Body of pancreas (tissue), 4 donors: ENCODE measurements around the gene SHANK3. TPM values are rescaled to one million over a fixed set of nuclear protein-coding genes. Genes with fewer than 3 reads are reported as not detected.

Experiments
- ATAC-seq: fragments of 150-250 bp; one replicate; pipeline ENCODE4 v1.9.1; 2016
- DNase-seq, 4 donors: peaks; one replicate each; pipeline ENCODE4 v3.0.0-alpha.2; 2019
- H3K27ac ChIP-seq, 4 donors: fragments of 200-600 bp; sonication (generic); 1 replicate in 3 of 4; 2 replicates in 1 of 4; pipeline versions ENCODE4 v1.5.1 to v1.6.1; 2016 to 2019; ENCODE audit warnings: mild to moderate bottlenecking in 1 of 4, mixed read lengths in 1 of 4, moderate library complexity in 1 of 4
- H3K27me3 ChIP-seq, 2 donors: fragments of 200-600 bp; sonication (generic); one replicate each; pipeline ENCODE4 v1.6.0; 2016; ENCODE audit warnings: mild to moderate bottlenecking in 1 of 2
- H3K36me3 ChIP-seq, 2 donors: fragments of 200-600 bp; sonication (generic); replicated peaks in 1 of 2; 2 replicates each; pipeline ENCODE4 v1.5.1; 2016; ENCODE audit warnings: low read depth in 2 of 2; ENCODE audit not compliant: insufficient read depth in 1 of 2
- H3K4me1 ChIP-seq: fragments of 200-600 bp; sonication (generic); one replicate; pipeline ENCODE4 v1.6.0; 2016
- H3K4me3 ChIP-seq, 2 donors: fragments of 200-600 bp; sonication (generic); 1 replicate in 1 of 2; 2 replicates in 1 of 2; pipeline ENCODE4 v1.5.1; 2016 to 2019
- H3K9me3 ChIP-seq, 3 donors: fragments of 200-600 bp; sonication (generic); 1 replicate in 2 of 3; 2 replicates in 1 of 3; pipeline ENCODE4 v1.5.1; 2016
- POLR2A ChIP-seq, 3 donors: fragments of 450-650 bp; IDR thresholded peaks; one replicate each; pipeline ENCODE4 v1.6.1; 2016; ENCODE audit warnings: antibody characterized with exemption in 3 of 3, mild to moderate bottlenecking in 2 of 3
- WGBS, 2 donors: methylation state at CpG; one replicate each; pipeline ENCODE4 v1.1.5; 2017; 5-methylcytosine and 5-hydroxymethylcytosine counted together
- intact Hi-C: fragments of 100-400 bp; cut with DNase I; formaldehyde crosslinking; loops from one replicate; pipeline ENCODE4 v1.15.1; 2023
- total RNA-seq, 2 donors: library from RNA; depleted of rRNA; stranded (reverse); fragments of >200 nt; gene quantifications; one replicate each; pipeline ENCODE4 v1.1.0, GENCODE V29; 2016
- TF ChIP-seq, protein P1 (sequence below), 7 experiments: fragments of 450-650 bp in 4 of 7; fragments of 200-600 bp in 3 of 7; sonication (generic) in 3 of 7; IDR thresholded peaks; one replicate each; pipeline ENCODE4 v1.5.1; 2016 to 2019; ENCODE audit warnings: antibody characterized with exemption in 7 of 7

Gene SHANK3
- total RNA-seq, 2 donors from 2014 or later = 6.0 to 15.5 TPM

DNA sequence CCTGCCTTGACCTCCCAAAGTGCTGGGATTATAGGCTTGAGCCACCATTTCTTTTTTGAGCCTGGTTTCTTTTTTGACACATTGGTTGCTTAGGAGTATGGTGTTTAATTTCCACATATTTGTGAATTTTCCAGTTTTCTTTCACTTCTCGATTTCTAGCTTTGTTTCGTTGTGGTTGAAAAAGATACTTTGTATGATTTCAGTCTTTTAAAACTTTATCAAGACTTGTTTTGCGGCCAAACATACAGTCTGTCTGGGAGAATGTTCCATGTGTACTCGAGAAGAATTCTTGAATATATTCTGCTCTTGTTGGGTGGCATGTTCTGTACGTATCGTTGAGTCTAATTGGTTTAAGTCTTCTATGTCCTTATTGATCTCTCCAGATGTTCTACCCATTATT is 20.8 kb downstream of the SHANK3 start:
- 65 to 70% methylated on average over 6 of the region's 6 CpGs for WGBS, 2 donors

GRCh38 chr22:50694099-50694605 is 21.5 kb downstream of the SHANK3 start:
- no peak overlapping the region for H3K27ac ChIP-seq
- ATAC-seq (no peak), DNase-seq (no peak)
- TF ChIP-seq POLR2A (IDR thresholded peaks at IDR 0.05) = no peak
- TF ChIP-seq, protein P1, sequence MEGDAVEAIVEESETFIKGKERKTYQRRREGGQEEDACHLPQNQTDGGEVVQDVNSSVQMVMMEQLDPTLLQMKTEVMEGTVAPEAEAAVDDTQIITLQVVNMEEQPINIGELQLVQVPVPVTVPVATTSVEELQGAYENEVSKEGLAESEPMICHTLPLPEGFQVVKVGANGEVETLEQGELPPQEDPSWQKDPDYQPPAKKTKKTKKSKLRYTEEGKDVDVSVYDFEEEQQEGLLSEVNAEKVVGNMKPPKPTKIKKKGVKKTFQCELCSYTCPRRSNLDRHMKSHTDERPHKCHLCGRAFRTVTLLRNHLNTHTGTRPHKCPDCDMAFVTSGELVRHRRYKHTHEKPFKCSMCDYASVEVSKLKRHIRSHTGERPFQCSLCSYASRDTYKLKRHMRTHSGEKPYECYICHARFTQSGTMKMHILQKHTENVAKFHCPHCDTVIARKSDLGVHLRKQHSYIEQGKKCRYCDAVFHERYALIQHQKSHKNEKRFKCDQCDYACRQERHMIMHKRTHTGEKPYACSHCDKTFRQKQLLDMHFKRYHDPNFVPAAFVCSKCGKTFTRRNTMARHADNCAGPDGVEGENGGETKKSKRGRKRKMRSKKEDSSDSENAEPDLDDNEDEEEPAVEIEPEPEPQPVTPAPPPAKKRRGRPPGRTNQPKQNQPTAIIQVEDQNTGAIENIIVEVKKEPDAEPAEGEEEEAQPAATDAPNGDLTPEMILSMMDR (IDR thresholded peaks at IDR 0.05) = no peak
- no peaks in the 10 kb centered on the region for H3K9me3 ChIP-seq
- H3K27me3 ChIP-seq = no peaks in the 10 kb centered on the region
- H3K4me3 ChIP-seq = no peak overlapping the region
- H3K36me3 ChIP-seq = no peaks in the 10 kb centered on the region
- intact Hi-C loops = no loop called here
- peaks cover 13% of the 10 kb centered on the region for H3K4me1 ChIP-seq
- WGBS, 2 donors = 66 to 67% methylated on average over 3 of the region's 3 CpGs

More for the DNA sequence above, 20.8 kb downstream of the SHANK3 start:
- ATAC-seq = no peak
- no peaks in the 10 kb centered on the region for H3K9me3 ChIP-seq
- no peak overlapping the region for H3K4me3 ChIP-seq
- H3K36me3 ChIP-seq = no peaks in the 10 kb centered on the region
- DNase-seq = no peak
- no peak overlapping the region for H3K27ac ChIP-seq
- intact Hi-C loops = no loop called here
- peaks cover 13% of the 10 kb centered on the region for H3K4me1 ChIP-seq
- no peaks in the 10 kb centered on the region for H3K27me3 ChIP-seq
- no peak for TF ChIP-seq POLR2A (IDR thresholded peaks at IDR 0.05)
- TF ChIP-seq, protein P1 (IDR thresholded peaks at IDR 0.05) = no peak

DNA sequence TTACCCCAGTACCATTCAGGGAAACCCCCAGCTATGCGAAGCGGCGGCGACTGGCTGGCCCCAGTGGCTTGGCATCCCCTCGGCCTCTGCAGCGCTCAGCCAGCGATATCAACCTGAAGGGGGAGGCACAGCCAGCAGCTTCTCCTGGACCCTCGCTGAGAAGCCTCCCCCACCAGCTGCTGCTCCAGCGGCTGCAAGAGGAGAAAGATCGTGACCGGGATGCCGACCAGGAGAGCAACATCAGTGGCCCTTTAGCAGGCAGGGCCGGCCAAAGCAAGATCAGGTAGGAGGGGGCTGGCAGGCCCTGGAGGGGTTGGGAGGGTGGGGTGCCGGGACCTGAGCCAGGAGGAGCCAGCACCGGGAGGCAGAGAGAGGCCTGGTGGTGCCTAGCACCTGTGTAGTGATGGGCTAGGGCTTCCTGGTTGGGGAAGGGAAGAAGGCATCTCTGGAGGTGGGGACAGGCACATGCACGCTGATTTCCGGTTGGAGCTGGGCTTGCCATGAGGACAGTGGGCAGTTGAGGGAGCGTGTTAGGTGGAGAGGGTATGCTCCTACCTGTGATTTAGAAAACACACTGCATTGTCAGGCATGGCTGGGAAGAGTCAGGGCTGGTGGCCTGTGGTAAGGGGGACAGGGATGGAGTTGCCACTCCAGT is 22.3 kb downstream of the SHANK3 start:
- Histone ChIP-seq H3K4me1 (peaks cover 13% of the 10 kb centered on the region), H3K27ac (no peak overlapping the region), H3K4me3 (no peak overlapping the region), H3K27me3 (no peaks in the 10 kb centered on the region), H3K9me3 (no peaks in the 10 kb centered on the region), H3K36me3 (no peaks in the 10 kb centered on the region)
- intact Hi-C loops = no loop called here
- WGBS, 2 donors = 71 to 84% methylated on average over 8 to 18 of the region's 18 CpGs
- ATAC-seq = no peak
- DNase-seq = peak in 1 of 4 donors; percentile 3
- TF ChIP-seq POLR2A (IDR thresholded peaks at IDR 0.05) = no peak

DNA sequence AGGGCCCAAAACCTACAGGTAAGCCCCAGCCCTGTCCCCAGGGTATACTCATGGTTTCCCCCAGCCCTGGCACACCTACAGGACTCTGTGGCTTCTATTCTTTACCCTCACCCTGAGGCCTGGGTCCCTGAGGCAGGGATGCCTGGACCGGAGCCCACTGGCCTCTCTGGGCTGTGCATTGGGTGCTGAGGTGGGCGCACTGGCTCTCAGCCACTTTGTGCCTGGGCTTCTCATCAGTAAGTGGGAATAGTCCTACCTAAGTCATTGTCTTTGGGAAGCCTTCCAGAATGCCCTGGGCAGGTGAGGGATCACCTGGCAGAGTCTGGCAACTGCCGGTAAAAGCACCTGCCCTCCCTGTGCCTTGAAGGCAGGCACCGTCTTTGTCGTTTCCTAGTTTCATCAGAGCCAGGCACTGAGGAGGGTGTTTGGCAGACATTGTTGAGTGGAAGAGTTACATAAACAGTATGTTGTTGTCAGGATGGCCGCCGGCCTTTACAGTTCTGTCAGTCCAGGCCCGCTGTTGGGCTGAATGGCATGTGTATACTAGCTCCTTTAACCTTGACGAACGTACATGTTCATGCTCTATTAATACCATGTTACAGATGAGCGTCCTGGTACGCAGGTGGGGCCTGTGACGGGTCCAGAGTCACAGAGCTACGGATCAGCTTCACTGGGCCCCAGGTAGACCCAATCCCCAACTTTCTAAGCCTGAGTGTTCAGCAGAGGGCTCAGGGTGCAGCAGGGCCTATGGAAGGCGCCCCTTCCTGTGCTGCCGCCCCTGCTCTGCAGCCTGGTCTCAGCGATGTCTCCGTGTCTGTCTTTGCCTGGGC is 23.0 kb downstream of the SHANK3 start:
- TF ChIP-seq, protein P1 (IDR thresholded peaks at IDR 0.05) = no peak
- no peak for TF ChIP-seq POLR2A (IDR thresholded peaks at IDR 0.05)
- ATAC-seq (no peak), DNase-seq (peak in 2 of 4 donors; percentile 3 to 11)
- no peak overlapping the region for H3K4me3 ChIP-seq
- intact Hi-C loops = no loop called here
- WGBS, 2 donors = 88 to 94% methylated on average over 9 to 18 of the region's 18 CpGs
- no peaks in the 10 kb centered on the region for H3K9me3 ChIP-seq
- no peak overlapping the region for H3K27ac ChIP-seq
- peaks cover 13% of the 10 kb centered on the region for H3K4me1 ChIP-seq
- H3K36me3 ChIP-seq = no peaks in the 10 kb centered on the region
- no peaks in the 10 kb centered on the region for H3K27me3 ChIP-seq

DNA sequence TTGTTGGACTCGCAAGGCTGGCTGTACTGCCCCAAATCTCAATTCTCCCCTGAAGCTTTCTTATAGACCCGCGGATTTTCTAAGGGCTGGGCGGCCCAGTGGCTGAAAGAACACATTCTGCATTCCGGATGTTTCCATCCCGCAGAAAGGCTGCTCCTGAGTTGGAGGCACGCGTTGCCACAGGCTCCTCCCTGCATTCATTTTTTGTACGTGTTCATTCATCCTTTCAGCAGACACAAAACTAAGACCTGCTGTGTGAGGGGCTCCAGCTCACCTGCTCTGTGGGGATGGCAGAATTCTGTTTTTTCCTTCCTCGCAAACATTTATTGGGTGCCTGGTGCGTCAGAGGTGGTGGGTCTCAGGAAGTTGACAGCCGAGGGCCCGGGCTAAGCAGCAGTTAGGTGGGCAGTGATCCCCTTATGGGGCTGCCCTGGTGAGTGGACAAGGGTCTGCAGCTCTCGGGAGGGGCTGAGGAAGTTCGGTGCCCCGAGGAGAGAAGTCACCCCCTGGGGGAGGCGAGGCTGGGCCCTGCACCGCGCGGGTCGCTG is 23.7 kb downstream of the SHANK3 start:
- Histone ChIP-seq H3K9me3 (no peaks in the 10 kb centered on the region), H3K27ac (no peak overlapping the region), H3K4me3 (no peak overlapping the region), H3K36me3 (no peaks in the 10 kb centered on the region), H3K4me1 (peaks cover 13% of the 10 kb centered on the region), H3K27me3 (no peaks in the 10 kb centered on the region)
- DNase-seq = no peak
- ATAC-seq = no peak
- no peak for TF ChIP-seq POLR2A (IDR thresholded peaks at IDR 0.05)
- TF ChIP-seq, protein P1 (IDR thresholded peaks at IDR 0.05) = no peak
- WGBS, 2 donors = 50 to 69% methylated on average over 13 to 21 of the region's 21 CpGs
- intact Hi-C loops = no loop called here
